IPS DF 6.9 (cell line): Measurements from ENCODE around the gene BACH2.

Experiments
- DNase-seq: peaks from one replicate; pipeline ENCODE4 v3.0.0-alpha.2; 2013; ENCODE audit warnings: low read depth, low spot score
- H3K27ac ChIP-seq: one replicate; pipeline ENCODE4 v1.5.1; 2013; ENCODE audit warnings: low read length, control low read depth
- H3K27me3 ChIP-seq: 2 replicates; pipeline ENCODE4 v1.6.1; 2013; ENCODE audit warnings: mild to moderate bottlenecking, low read length; ENCODE audit not compliant: control insufficient read depth, insufficient read depth
- H3K36me3 ChIP-seq: 2 replicates; pipeline ENCODE4 v1.6.1; 2013; ENCODE audit warnings: low read length; ENCODE audit not compliant: control insufficient read depth, insufficient read depth
- H3K4me1 ChIP-seq: 2 replicates; pipeline ENCODE4 v1.6.1; 2013; ENCODE audit warnings: low read length; ENCODE audit not compliant: control insufficient read depth, insufficient read depth
- H3K4me3 ChIP-seq: 2 replicates; pipeline ENCODE4 v1.5.1; 2013; ENCODE audit warnings: mild to moderate bottlenecking, low read length
- H3K9me3 ChIP-seq: 2 replicates; pipeline ENCODE4 v1.6.1; 2013; ENCODE audit warnings: low read length, inconsistent platforms; ENCODE audit not compliant: control insufficient read depth, insufficient read depth
- WGBS: extraction: QIAGEN DNeasy Blood & Tissue Kit; methylation state at CpG from one replicate; pipeline ENCODE4 v1.1.7; 2013; ENCODE audit warnings: mixed read lengths, missing lambda C conversion rate; ENCODE audit not compliant: insufficient read length, insufficient coverage; 5-methylcytosine and 5-hydroxymethylcytosine counted together

BACH2 gene

GRCh38 chr6:90111387-90111786, 185.3 kb downstream of the BACH2 start:
- Histone ChIP-seq H3K9me3 (no peaks in the 10 kb centered on the region), H3K27ac (no peak overlapping the region), H3K4me3 (no peak overlapping the region), H3K4me1 (no peaks in the 10 kb centered on the region), H3K27me3 (no peaks in the 10 kb centered on the region), H3K36me3 (no peaks in the 10 kb centered on the region)
- WGBS = no CpG with 5 or more reads among the region's 2 CpGs
- no peak for DNase-seq

- Histone ChIP-seq H3K27me3 (no peaks in the 10 kb centered on the region), H3K4me1 (no peaks in the 10 kb centered on the region), H3K36me3 (no peaks in the 10 kb centered on the region), H3K27ac (no peak overlapping the region), H3K9me3 (no peaks in the 10 kb centered on the region), H3K4me3 (no peak overlapping the region)
- no peak for DNase-seq
- no CpG with 5 or more reads among the region's 5 CpGs for WGBS
Observed at GRCh38 chr6:90110971-90111370, 185.7 kb downstream of the BACH2 start.

GRCh38 chr6:90109141-90109540, 187.5 kb downstream of the BACH2 start:
- Histone ChIP-seq H3K27me3 (no peaks in the 10 kb centered on the region), H3K27ac (no peak overlapping the region), H3K36me3 (no peaks in the 10 kb centered on the region), H3K9me3 (no peaks in the 10 kb centered on the region), H3K4me1 (no peaks in the 10 kb centered on the region), H3K4me3 (no peak overlapping the region)
- DNase-seq = no peak
- no CpG with 5 or more reads among the region's 4 CpGs for WGBS

GRCh38 chr6:90107771-90108282, 188.8 kb downstream of the BACH2 start:
- no peaks in the 10 kb centered on the region for H3K36me3 ChIP-seq
- no peak overlapping the region for H3K4me3 ChIP-seq
- no CpG with 5 or more reads among the region's 3 CpGs for WGBS
- no peaks in the 10 kb centered on the region for H3K9me3 ChIP-seq
- no peak for DNase-seq
- H3K4me1 ChIP-seq = no peaks in the 10 kb centered on the region
- H3K27me3 ChIP-seq = no peaks in the 10 kb centered on the region
- H3K27ac ChIP-seq = no peak overlapping the region

DNA sequence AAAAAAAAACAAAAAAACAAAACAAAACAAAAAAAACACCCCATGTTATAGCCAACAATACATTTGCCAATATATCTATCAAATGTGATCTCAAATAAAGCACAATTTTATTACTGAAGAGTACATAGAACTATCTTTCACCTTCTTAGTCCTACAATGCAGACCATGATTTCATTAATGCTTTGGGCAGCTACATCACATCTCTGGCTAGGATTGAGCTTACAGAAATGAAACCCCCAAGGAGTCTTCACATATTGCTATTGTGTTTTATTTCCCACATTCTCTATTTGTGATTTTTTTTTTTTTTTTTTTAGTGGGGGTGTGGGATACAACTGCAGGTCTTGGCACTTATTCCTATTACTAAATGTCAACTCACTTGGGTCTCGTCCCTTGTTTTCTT, 189.3 kb downstream of the BACH2 start:
- no peaks in the 10 kb centered on the region for H3K27me3 ChIP-seq
- H3K4me1 ChIP-seq = no peaks in the 10 kb centered on the region
- H3K27ac ChIP-seq = no peak overlapping the region
- H3K36me3 ChIP-seq = no peaks in the 10 kb centered on the region
- H3K9me3 ChIP-seq = no peaks in the 10 kb centered on the region
- no peak overlapping the region for H3K4me3 ChIP-seq
- no CpG with 5 or more reads among the region's 1 CpG for WGBS
- no peak for DNase-seq

- no CpG with 5 or more reads among the region's 3 CpGs for WGBS
- no peaks in the 10 kb centered on the region for H3K4me1 ChIP-seq
- DNase-seq = no peak
Observed at GRCh38 chr6:90106449-90106848, 190.2 kb downstream of the BACH2 start.

DNA sequence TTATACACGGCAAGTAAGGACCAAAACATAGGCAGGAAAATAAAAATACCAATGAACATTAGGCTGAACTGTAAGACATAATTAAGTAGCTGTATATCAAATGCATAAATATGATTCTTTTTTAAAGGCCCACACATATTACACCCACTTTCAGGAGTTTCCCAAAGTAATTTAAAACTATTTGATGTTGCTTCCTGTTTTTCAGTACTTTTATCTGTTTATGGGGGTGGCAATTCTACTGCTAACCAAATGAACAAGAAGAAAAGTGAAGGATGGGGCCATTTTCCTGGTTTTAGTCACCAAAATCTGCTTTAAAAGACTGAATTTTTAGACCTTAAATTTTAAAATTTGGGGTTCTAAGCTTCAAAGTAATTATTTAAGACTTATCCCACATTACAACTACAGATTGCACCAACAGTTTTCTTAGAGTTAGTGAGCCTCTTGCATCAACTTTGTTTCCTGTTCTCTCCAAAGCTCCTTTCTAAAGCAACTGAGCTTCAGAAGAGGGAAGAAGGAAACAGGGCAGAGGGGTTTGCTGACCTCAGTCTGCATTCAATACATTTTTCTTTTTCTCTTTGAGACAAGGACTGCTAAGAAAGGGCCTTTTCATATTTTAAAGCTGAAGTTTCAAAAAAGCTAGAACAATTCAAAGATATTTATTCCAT, 191.0 kb downstream of the BACH2 start:
- H3K27ac ChIP-seq = no peak overlapping the region
- no peaks in the 10 kb centered on the region for H3K4me1 ChIP-seq
- WGBS = no CpG with 5 or more reads among the region's 1 CpG
- no peak for DNase-seq
- no peaks in the 10 kb centered on the region for H3K9me3 ChIP-seq
- H3K27me3 ChIP-seq = no peaks in the 10 kb centered on the region
- H3K36me3 ChIP-seq = no peaks in the 10 kb centered on the region
- no peak overlapping the region for H3K4me3 ChIP-seq

More at GRCh38 chr6:90106449-90106848, 190.2 kb downstream of the BACH2 start:
- Histone ChIP-seq H3K27me3 (no peaks in the 10 kb centered on the region), H3K36me3 (no peaks in the 10 kb centered on the region), H3K9me3 (no peaks in the 10 kb centered on the region), H3K27ac (no peak overlapping the region), H3K4me3 (no peak overlapping the region)

GRCh38 chr6:90103056-90103800, 193.4 kb downstream of the BACH2 start:
- no peaks in the 10 kb centered on the region for H3K27me3 ChIP-seq
- 100% methylated on average over 5 of the region's 13 CpGs for WGBS
- H3K4me1 ChIP-seq = no peaks in the 10 kb centered on the region
- H3K9me3 ChIP-seq = no peaks in the 10 kb centered on the region
- H3K27ac ChIP-seq = no peak overlapping the region
- DNase-seq = no peak
- no peaks in the 10 kb centered on the region for H3K36me3 ChIP-seq
- H3K4me3 ChIP-seq = no peak overlapping the region

GRCh38 chr6:90101403-90101802, 195.2 kb downstream of the BACH2 start:
- H3K36me3 ChIP-seq = no peaks in the 10 kb centered on the region
- no peaks in the 10 kb centered on the region for H3K9me3 ChIP-seq
- no peaks in the 10 kb centered on the region for H3K4me1 ChIP-seq
- no peaks in the 10 kb centered on the region for H3K27me3 ChIP-seq
- H3K4me3 ChIP-seq = no peak overlapping the region
- no peak overlapping the region for H3K27ac ChIP-seq
- DNase-seq = no peak
- WGBS = no CpG with 5 or more reads among the region's 1 CpG

- Histone ChIP-seq H3K4me3 (no peak overlapping the region), H3K4me1 (no peaks in the 10 kb centered on the region), H3K27me3 (no peaks in the 10 kb centered on the region), H3K36me3 (no peaks in the 10 kb centered on the region), H3K9me3 (no peaks in the 10 kb centered on the region), H3K27ac (no peak overlapping the region)
- no peak for DNase-seq
- no CpG with 5 or more reads among the region's 3 CpGs for WGBS
Observed at GRCh38 chr6:90100059-90100665, 196.5 kb downstream of the BACH2 start.
